Measurements from ENCODE around the gene MSRB1. TPM values are rescaled to one million over a fixed set of nuclear protein-coding genes. Genes with fewer than 3 reads are reported as not detected.

MSRB1 gene
- total RNA-seq, 2 experiments from 2014 or later, result 2.3 to 2.4 TPM

DNA sequence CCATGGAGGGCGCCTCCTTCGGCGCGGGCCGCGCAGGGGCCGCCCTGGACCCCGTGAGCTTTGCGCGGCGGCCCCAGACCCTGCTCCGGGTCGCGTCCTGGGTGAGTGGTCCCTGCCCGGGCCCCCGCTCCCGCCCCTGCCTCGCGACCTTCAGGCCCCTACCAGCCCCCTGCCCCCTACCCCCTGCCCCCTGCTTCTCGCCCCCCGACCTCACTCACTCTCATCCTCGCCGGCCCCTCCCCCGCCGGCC is 47.0 kb upstream of the MSRB1 start:
- H3K36me3 ChIP-seq (ENCODE audit: insufficient read depth, low read length), result peaks cover 12% of the 10 kb centered on the region
- CTCF ChIA-PET, result interaction anchor here (0.6 to 3.2 kb wide), 2 partner anchors 14 to 269 kb away, joined by 4 to 17 read pairs; no protein-coding TSS in a partner anchor
- peaks cover 13 to 15% of the 10 kb centered on the region in 2 experiments for H3K27me3 ChIP-seq (ENCODE audit: control insufficient read depth in 1 of 2, insufficient read depth in 2 of 2, low read length in 2 of 2)
- Mint-ChIP-seq H3K4me1 (ENCODE audit: low read depth) (peaks cover 31% of the 10 kb centered on the region), H3K27ac (no peak overlapping the region), H3K36me3 (ENCODE audit: low read depth) (peaks cover 15% of the 10 kb centered on the region), H3K9me3 (no peaks in the 10 kb centered on the region), H3K4me3 (no peak overlapping the region), H3K27me3 (peaks cover 26% of the 10 kb centered on the region)
- peaks cover 34% of the 10 kb centered on the region for H3K4me1 ChIP-seq (ENCODE audit: insufficient read depth, low read length)
- POLR2A ChIA-PET, result interaction anchor here (1.3 to 5.1 kb wide), 4 partner anchors 18 to 165 kb away, joined by 4 to 55 read pairs (median 24); partner anchors contain the start of genes RPS2, TBL3 and TRAF7
- no peak for ATAC-seq (ENCODE audit: poor library complexity)
- intact Hi-C loops (cut with DNase I, micrococcal nuclease), result loop anchor here in 1 of 2 experiments (5.0 kb wide), 1 partner anchor 48 kb away; the partner anchor contains the start of gene MSRB1
- peak overlapping the region; percentile 55 for H3K4me3 ChIP-seq (ENCODE audit: low read length)
- peaks cover 0 to 18% of the 10 kb centered on the region in 2 experiments for H3K9me3 ChIP-seq (ENCODE audit: control insufficient read depth in 1 of 2, insufficient read depth in 1 of 2, low read length in 2 of 2)
- TF ChIP-seq, protein P1, sequence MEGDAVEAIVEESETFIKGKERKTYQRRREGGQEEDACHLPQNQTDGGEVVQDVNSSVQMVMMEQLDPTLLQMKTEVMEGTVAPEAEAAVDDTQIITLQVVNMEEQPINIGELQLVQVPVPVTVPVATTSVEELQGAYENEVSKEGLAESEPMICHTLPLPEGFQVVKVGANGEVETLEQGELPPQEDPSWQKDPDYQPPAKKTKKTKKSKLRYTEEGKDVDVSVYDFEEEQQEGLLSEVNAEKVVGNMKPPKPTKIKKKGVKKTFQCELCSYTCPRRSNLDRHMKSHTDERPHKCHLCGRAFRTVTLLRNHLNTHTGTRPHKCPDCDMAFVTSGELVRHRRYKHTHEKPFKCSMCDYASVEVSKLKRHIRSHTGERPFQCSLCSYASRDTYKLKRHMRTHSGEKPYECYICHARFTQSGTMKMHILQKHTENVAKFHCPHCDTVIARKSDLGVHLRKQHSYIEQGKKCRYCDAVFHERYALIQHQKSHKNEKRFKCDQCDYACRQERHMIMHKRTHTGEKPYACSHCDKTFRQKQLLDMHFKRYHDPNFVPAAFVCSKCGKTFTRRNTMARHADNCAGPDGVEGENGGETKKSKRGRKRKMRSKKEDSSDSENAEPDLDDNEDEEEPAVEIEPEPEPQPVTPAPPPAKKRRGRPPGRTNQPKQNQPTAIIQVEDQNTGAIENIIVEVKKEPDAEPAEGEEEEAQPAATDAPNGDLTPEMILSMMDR (IDR thresholded peaks at IDR 0.05), result no peak
- DNase-seq, result no peak
- H3K27ac ChIP-seq (ENCODE audit: low read depth in 1 of 2, low read length in 2 of 2), result no peak overlapping the region

DNA sequence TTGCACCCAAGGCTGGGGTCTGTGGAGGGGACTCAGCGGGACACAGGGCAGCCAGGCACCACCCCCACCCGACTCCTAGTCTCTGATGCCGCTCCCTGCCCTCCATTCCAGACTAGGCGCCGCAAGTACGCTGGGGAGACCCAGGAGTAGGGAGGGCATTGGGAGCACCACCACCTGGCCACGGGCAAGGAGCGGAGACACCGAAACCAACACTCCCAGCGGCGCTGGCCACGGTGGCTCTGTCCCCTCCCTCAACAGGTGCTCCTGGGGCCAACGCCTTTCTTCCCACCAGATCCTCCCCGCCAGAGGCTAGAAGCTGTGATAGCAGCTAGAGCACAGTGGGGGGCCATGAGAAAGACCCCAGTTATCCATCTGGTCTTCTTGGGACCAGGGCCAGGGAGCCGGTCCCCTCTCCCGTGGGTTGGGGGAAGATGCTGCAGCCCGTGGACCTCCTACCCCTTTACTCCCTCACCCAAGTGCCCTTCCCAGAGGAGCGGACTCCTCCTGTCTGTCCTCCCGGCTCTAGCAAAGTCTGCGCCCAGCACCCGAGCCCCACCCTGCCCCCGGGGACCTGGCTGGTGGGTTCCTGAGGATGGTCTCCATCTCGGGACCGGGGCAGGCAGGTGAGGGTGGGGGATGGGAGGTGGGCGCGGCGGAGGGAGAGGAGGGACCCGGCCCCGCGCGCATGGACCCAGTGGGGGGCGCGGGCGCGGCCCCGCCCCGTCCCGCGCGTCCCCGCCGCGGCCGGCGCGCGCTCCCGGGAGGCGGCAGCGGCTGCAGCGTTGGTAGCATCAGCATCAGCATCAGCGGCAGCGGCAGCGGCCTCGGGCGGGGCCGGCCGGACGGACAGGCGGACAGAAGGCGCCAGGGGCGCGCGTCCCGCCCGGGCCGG is 46.5 kb upstream of the MSRB1 start, which contains the start of gene SYNGR3:
Gene SYNGR3, plus strand, starts transcription at position 762 of the 892 bp plus-strand sequence. CDS start 133 bp downstream, outside the sequence.
- ChIA-PET CTCF (interaction anchor here (1.3 kb wide), 1 partner anchor 14 kb away, joined by 5 read pairs; no protein-coding TSS in a partner anchor), POLR2A (interaction anchor here (1.3 to 5.1 kb wide), 3 partner anchors 18 to 165 kb away, joined by 4 to 27 read pairs (median 12); partner anchors contain the start of genes RPS2, TBL3 and TRAF7)
- intact Hi-C loops (cut with DNase I, micrococcal nuclease), result loop anchor here in 1 of 2 experiments (5.0 kb wide), 1 partner anchor 47 kb away; the partner anchor contains the start of gene MSRB1
- DNase-seq (peak in 1 of 14 experiments; percentile 43), ATAC-seq (ENCODE audit: poor library complexity) (no peak)
- Histone ChIP-seq H3K27ac (ENCODE audit: low read depth in 1 of 2, low read length in 2 of 2) (no peak within 1 kb of the TSS), H3K27me3 (ENCODE audit: control insufficient read depth in 1 of 2, insufficient read depth in 2 of 2, low read length in 2 of 2) (peaks cover 13 to 15% of the 10 kb centered on the region in 2 experiments), H3K4me1 (ENCODE audit: insufficient read depth, low read length) (peaks cover 40% of the 10 kb centered on the region), H3K36me3 (ENCODE audit: insufficient read depth, low read length) (peaks cover 12% of the 10 kb centered on the region), H3K4me3 (ENCODE audit: low read length) (peak within 1 kb of the TSS; percentile 55), H3K9me3 (ENCODE audit: control insufficient read depth in 1 of 2, insufficient read depth in 1 of 2, low read length in 2 of 2) (peaks cover 0 to 18% of the 10 kb centered on the region in 2 experiments)
- Mint-ChIP-seq H3K36me3 (ENCODE audit: low read depth) (peaks cover 20% of the 10 kb centered on the region), H3K4me1 (ENCODE audit: low read depth) (peaks cover 36% of the 10 kb centered on the region), H3K9me3 (no peaks in the 10 kb centered on the region), H3K27me3 (peaks cover 26% of the 10 kb centered on the region), H3K4me3 (peak within 1 kb of the TSS; percentile 81), H3K27ac (peak within 1 kb of the TSS; percentile 79)
- TF ChIP-seq, protein P1 (IDR thresholded peaks at IDR 0.05), result no peak

DNA sequence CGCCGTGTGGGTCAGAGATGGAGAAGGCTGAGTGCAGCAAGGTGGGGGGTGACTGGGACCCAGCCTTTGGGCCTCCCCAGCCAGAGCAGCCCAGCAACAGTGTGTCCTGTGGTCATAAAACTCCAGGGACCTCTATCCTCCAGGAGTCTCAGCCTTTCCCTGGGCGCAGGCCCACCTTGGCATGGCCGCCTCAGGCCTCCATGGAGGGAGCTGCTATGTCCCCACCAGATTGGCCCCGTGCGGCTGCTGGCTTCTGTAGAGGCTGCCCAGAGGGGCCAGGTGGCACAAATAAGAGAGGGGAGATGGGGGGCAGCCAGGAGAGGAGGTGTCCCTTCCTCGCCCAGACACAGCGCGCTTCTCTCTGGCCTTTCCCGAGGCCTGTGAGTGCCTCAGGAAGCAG is 44.2 kb upstream of the MSRB1 start:
- Histone ChIP-seq H3K27ac (ENCODE audit: low read depth in 1 of 2, low read length in 2 of 2) (no peak overlapping the region), H3K36me3 (ENCODE audit: insufficient read depth, low read length) (peaks cover 12% of the 10 kb centered on the region), H3K9me3 (ENCODE audit: control insufficient read depth in 1 of 2, insufficient read depth in 1 of 2, low read length in 2 of 2) (peaks cover 0 to 9% of the 10 kb centered on the region in 2 experiments), H3K4me3 (ENCODE audit: low read length) (no peak overlapping the region), H3K27me3 (ENCODE audit: control insufficient read depth in 1 of 2, insufficient read depth in 2 of 2, low read length in 2 of 2) (peaks cover 14 to 18% of the 10 kb centered on the region in 2 experiments), H3K4me1 (ENCODE audit: insufficient read depth, low read length) (peaks cover 54% of the 10 kb centered on the region)
- Mint-ChIP-seq H3K4me1 (ENCODE audit: low read depth) (peaks cover 40% of the 10 kb centered on the region), H3K36me3 (ENCODE audit: low read depth) (peaks cover 20% of the 10 kb centered on the region), H3K9me3 (no peaks in the 10 kb centered on the region), H3K4me3 (peak overlapping the region; percentile 70), H3K27me3 (peaks cover 37% of the 10 kb centered on the region), H3K27ac (no peak overlapping the region)
- TF ChIP-seq, protein P1 (IDR thresholded peaks at IDR 0.05), result no peak
- POLR2A ChIA-PET, result interaction anchor here (2.7 kb wide), 1 partner anchor 23 kb away, joined by 12 read pairs; the partner anchor contains the start of gene RPS2
- CTCF ChIA-PET, result no interaction called here
- intact Hi-C loops (cut with DNase I, micrococcal nuclease), result no loop called here
- ATAC-seq (ENCODE audit: poor library complexity) (no peak), DNase-seq (no peak)
